GM10266 (cell line): Measurements from ENCODE around the gene SMIM32.

ENCODE experiments used
- DNase-seq: peaks from one replicate; pipeline ENCODE4 v3.0.0; 2012; ENCODE audit errors: extremely low spot score
- CTCF ChIP-seq: IDR thresholded peaks from 2 replicates; pipeline ENCODE4 v1.5.1; 2012; ENCODE audit warnings: mild to moderate bottlenecking, low read depth; ENCODE audit not compliant: control insufficient read depth, insufficient read depth; ENCODE audit errors: missing control alignments

SMIM32 gene

GRCh38 chr5:136200761-136201160 is 7.8 kb upstream of the SMIM32 start:
- DNase-seq, result no peak
- no peak for TF ChIP-seq CTCF

- TF ChIP-seq CTCF, result no peak
- DNase-seq, result no peak
Observed at GRCh38 chr5:136200130-136200529, 7.2 kb upstream of the SMIM32 start.

GRCh38 chr5:136199408-136199807 is 6.4 kb upstream of the SMIM32 start:
- DNase-seq, result no peak
- no peak for TF ChIP-seq CTCF

- no peak for DNase-seq
- TF ChIP-seq CTCF, result no peak
Observed at GRCh38 chr5:136198453-136198852, 5.5 kb upstream of the SMIM32 start.

- no peak for DNase-seq
- TF ChIP-seq CTCF, result no peak
Observed at GRCh38 chr5:136197462-136198142, 4.6 kb upstream of the SMIM32 start.

- no peak for TF ChIP-seq CTCF
- DNase-seq, result no peak
Observed at GRCh38 chr5:136195971-136196820, 3.2 kb upstream of the SMIM32 start.

- DNase-seq, result no peak
- no peak for TF ChIP-seq CTCF
Observed at GRCh38 chr5:136194576-136194975, 1.6 kb upstream of the SMIM32 start.
